ENCODE measurements around the gene C2orf68. TPM values are rescaled to one million over a fixed set of nuclear protein-coding genes. Genes with fewer than 3 reads are reported as not detected.
"Not testable (repeated sequence)": the region's sequence is repeated elsewhere in the genome, so short reads cannot be mapped to it uniquely, and the experiment has no call there.

C2orf68 gene
- total RNA-seq, 2 experiments from 2014 or later = 36.3 to 39.1 TPM

- Mint-ChIP-seq H3K36me3 (peaks cover 10% of the 10 kb centered on the region), H3K4me1 (ENCODE audit: low read depth) (peaks cover 31% of the 10 kb centered on the region), H3K27ac (peak overlapping the region; percentile 45), H3K4me3 (peak overlapping the region; percentile 97), H3K9me3 (no peaks in the 10 kb centered on the region), H3K27me3 (no peaks in the 10 kb centered on the region)
- ChIA-PET POLR2A (interaction anchor here (0.7 to 3.8 kb wide), 3 partner anchors 13 to 279 kb away, joined by 3 to 19 read pairs (median 12); partner anchors contain the start of genes C2orf68 and VAMP5), CTCF (interaction anchor here (1.7 to 4.1 kb wide), 2 partner anchors 40 to 214 kb away, joined by 4 to 16 read pairs; no protein-coding TSS in a partner anchor)
- intact Hi-C loops (cut with micrococcal nuclease) = loop anchor here (5.0 kb wide), 1 partner anchor 270 kb away; the partner anchor contains the start of gene TGOLN2
- DNase-seq = no peak
Measured at GRCh38 chr2:85597241-85597640, 14.6 kb downstream of the C2orf68 start.

GRCh38 chr2:85596486-85597143 lies 15.3 kb downstream of the C2orf68 start:
- H3K4me1 Mint-ChIP-seq (ENCODE audit: low read depth) = peaks cover 26% of the 10 kb centered on the region

GRCh38 chr2:85596026-85596333 lies 15.9 kb downstream of the C2orf68 start:
- Mint-ChIP-seq H3K36me3 (peaks cover 10% of the 10 kb centered on the region), H3K4me1 (ENCODE audit: low read depth) (peaks cover 23% of the 10 kb centered on the region), H3K27ac (peak overlapping the region; percentile 95), H3K9me3 (no peaks in the 10 kb centered on the region), H3K27me3 (no peaks in the 10 kb centered on the region), H3K4me3 (peak overlapping the region; percentile 97)
- intact Hi-C loops (cut with micrococcal nuclease) = loop anchor here (5.0 kb wide), 1 partner anchor 269 kb away; the partner anchor contains the start of gene TGOLN2
- ChIA-PET POLR2A (interaction anchor here (1.0 to 3.8 kb wide), 10 partner anchors 9 to 268 kb away, joined by 3 to 20 read pairs (median 6); partner anchors contain the start of genes C2orf68, ELMOD3, MAT2A and RETSAT), CTCF (interaction anchor here (0.9 to 4.1 kb wide), 7 partner anchors 11 to 212 kb away, joined by 3 to 16 read pairs (median 5); partner anchors contain the start of gene VAMP5)
- DNase-seq = peak; percentile 55

More at GRCh38 chr2:85596486-85597143, 15.3 kb downstream of the C2orf68 start:
- Mint-ChIP-seq H3K9me3 (no peaks in the 10 kb centered on the region), H3K36me3 (peaks cover 10% of the 10 kb centered on the region), H3K27me3 (no peaks in the 10 kb centered on the region), H3K4me3 (peak overlapping the region; percentile 97), H3K27ac (peak overlapping the region; percentile 95)
- no peak for DNase-seq
- CTCF ChIA-PET = interaction anchor here (1.4 to 4.1 kb wide), 5 partner anchors 12 to 213 kb away, joined by 3 to 16 read pairs (median 10); partner anchors contain the start of gene VAMP5
- intact Hi-C loops (cut with micrococcal nuclease) = loop anchor here (5.0 kb wide), 1 partner anchor 269 kb away; the partner anchor contains the start of gene TGOLN2
- POLR2A ChIA-PET = interaction anchor here (1.4 to 3.8 kb wide), 6 partner anchors 8 to 269 kb away, joined by 4 to 20 read pairs (median 13); partner anchors contain the start of genes C2orf68, ELMOD3, RETSAT and TGOLN2

DNA sequence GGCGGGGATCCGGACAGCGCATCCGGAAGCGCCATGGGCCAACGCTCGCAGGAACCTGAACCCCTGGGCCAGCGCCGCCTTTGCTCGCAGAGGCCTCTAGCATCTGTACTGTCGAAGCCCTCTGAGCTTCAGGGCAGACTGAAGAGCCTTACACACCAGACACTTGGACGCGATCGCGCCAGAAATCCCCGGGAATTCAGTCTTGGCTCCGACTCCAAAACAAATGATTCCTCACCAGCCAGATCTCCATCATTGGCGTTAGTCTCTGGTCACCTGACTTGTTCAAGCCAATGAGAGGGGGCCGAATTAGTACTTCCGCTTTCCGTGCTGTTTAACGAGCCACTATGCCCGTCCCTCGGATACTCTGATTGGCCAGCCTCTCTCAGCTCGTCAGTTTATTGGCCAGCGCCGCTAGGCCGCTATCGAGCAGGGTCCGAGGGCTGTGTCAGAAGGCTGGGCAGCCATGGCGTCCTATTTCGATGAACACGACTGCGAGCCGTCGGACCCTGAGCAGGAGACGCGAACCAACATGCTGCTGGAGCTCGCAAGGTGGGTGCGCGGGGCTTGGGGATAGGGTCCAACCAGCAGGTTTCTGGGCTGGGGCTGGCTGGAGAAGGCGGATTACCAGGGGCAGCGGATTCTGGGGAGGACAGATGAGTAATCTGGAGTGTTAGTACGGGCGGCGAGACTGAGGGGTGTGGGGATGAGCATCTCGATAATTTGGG lies 16.4 kb downstream of the C2orf68 start, which contains the start of gene RNF181:
Gene RNF181 (plus strand): TSS at position 445 of the 725 bp plus-strand sequence. CDS start 19 bp downstream, at position 464.
- Mint-ChIP-seq H3K4me3 (peak within 1 kb of the TSS; percentile 97), H3K9me3 (no peaks in the 10 kb centered on the region), H3K36me3 (peaks cover 10% of the 10 kb centered on the region), H3K4me1 (ENCODE audit: low read depth) (peaks cover 23% of the 10 kb centered on the region), H3K27me3 (no peaks in the 10 kb centered on the region), H3K27ac (peak within 1 kb of the TSS; percentile 95)
- DNase-seq = peak; percentile 96
- CTCF ChIA-PET = interaction anchor here (0.6 to 4.1 kb wide), 9 partner anchors 11 to 442 kb away, joined by 3 to 16 read pairs (median 5); partner anchors contain the start of genes VAMP5 and VAMP8
- intact Hi-C loops (cut with micrococcal nuclease) = loop anchor here (1.0 to 5.0 kb wide), 6 partner anchors 10 to 268 kb away; partner anchors contain the start of genes C2orf68, GGCX and TGOLN2
- POLR2A ChIA-PET = interaction anchor here (1.0 to 3.8 kb wide), 10 partner anchors 9 to 267 kb away, joined by 3 to 20 read pairs (median 6); partner anchors contain the start of genes C2orf68, ELMOD3, MAT2A and RETSAT

DNA sequence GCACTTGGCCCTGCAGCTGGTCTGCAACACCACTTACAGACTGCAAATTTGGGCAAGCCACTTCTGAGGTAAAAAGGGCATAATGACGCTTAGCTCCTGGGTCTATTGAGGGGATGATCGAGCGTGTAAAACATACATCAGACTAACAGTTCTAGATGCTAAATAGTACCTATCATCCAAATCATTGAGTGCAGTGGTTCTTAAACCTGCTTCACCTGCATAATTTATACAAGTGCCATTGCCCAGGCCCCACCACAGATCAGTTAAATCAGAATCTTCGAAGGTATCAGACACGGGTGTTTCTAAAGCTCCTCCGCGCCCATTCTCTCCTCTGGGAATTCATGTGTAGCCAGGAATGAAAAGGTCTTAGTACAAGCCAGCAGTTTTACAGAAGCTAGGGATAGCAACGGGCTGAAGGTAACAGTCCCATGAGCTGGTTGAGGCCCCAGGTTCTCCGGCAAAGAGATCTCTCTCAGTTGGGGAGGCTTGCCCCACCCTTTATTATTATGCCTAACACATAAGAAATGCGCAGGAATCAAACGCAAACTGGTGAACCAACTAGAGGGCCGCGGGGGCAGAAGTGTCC lies 17.1 kb downstream of the C2orf68 start:
- intact Hi-C loops (cut with micrococcal nuclease) = loop anchor here (1.0 to 5.0 kb wide), 6 partner anchors 10 to 268 kb away; partner anchors contain the start of genes C2orf68, GGCX and TGOLN2
- H3K27me3 Mint-ChIP-seq = no peaks in the 10 kb centered on the region
- H3K27ac Mint-ChIP-seq = peak overlapping the region; percentile 95
- H3K4me1 Mint-ChIP-seq (ENCODE audit: low read depth) = peaks cover 23% of the 10 kb centered on the region
- peaks cover 10% of the 10 kb centered on the region for H3K36me3 Mint-ChIP-seq
- peak overlapping the region; percentile 97 for H3K4me3 Mint-ChIP-seq
- no peaks in the 10 kb centered on the region for H3K9me3 Mint-ChIP-seq
- POLR2A ChIA-PET = interaction anchor here (0.9 to 3.8 kb wide), 11 partner anchors 10 to 267 kb away, joined by 3 to 20 read pairs (median 6); partner anchors contain the start of genes C2orf68, ELMOD3, MAT2A and RETSAT
- DNase-seq = no peak
- CTCF ChIA-PET = interaction anchor here (0.6 to 4.1 kb wide), 6 partner anchors 10 to 443 kb away, joined by 3 to 16 read pairs (median 8); partner anchors contain the start of genes VAMP5 and VAMP8

GRCh38 chr2:85593023-85593422 lies 18.8 kb downstream of the C2orf68 start:
- ChIA-PET POLR2A (interaction anchor here (1.6 kb wide), 1 partner anchor 53 kb away, joined by 4 read pairs; the partner anchor contains the start of gene MAT2A), CTCF (interaction anchor here (1.0 kb wide), 1 partner anchor 44 kb away, joined by 3 read pairs; no protein-coding TSS in a partner anchor)
- H3K36me3 Mint-ChIP-seq = peaks cover 10% of the 10 kb centered on the region
- no peak overlapping the region for H3K27ac Mint-ChIP-seq
- intact Hi-C loops (cut with micrococcal nuclease) = no loop called here
- no peaks in the 10 kb centered on the region for H3K27me3 Mint-ChIP-seq
- H3K4me1 Mint-ChIP-seq (ENCODE audit: low read depth) = peaks cover 21% of the 10 kb centered on the region
- H3K9me3 Mint-ChIP-seq = no peaks in the 10 kb centered on the region
- no peak overlapping the region for H3K4me3 Mint-ChIP-seq
- DNase-seq = no peak

DNA sequence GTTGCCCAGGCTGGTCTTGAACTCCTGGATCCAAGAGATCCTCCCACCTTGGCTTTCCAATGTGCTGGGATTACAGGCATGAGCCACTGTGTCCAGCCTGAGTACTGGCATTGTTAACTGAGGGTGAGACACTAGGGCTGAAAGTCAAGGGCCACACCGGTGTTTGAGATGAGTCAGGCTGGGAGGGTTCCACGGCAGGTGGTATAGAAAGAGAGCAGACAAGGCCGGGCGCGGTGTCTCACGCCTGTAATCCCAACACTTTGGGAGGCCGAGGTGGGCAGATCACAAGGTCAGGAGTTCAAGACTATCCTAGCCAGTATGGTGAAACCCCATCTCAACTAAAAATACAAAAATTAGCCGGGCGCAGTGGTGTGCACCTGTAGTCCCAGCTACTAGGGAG lies 19.6 kb downstream of the C2orf68 start:
- H3K9me3 Mint-ChIP-seq; H3K27ac Mint-ChIP-seq; DNase-seq; intact Hi-C loops (cut with micrococcal nuclease); H3K4me3 Mint-ChIP-seq; H3K27me3 Mint-ChIP-seq: not testable (repeated sequence)
- ChIA-PET POLR2A (interaction anchor here (1.6 kb wide), 1 partner anchor 53 kb away, joined by 4 read pairs; the partner anchor contains the start of gene MAT2A), CTCF (interaction anchor here (1.0 kb wide), 1 partner anchor 45 kb away, joined by 3 read pairs; no protein-coding TSS in a partner anchor)
- peaks cover 25% of the 10 kb centered on the region for H3K4me1 Mint-ChIP-seq (ENCODE audit: low read depth)
- peaks cover 10% of the 10 kb centered on the region for H3K36me3 Mint-ChIP-seq

DNA sequence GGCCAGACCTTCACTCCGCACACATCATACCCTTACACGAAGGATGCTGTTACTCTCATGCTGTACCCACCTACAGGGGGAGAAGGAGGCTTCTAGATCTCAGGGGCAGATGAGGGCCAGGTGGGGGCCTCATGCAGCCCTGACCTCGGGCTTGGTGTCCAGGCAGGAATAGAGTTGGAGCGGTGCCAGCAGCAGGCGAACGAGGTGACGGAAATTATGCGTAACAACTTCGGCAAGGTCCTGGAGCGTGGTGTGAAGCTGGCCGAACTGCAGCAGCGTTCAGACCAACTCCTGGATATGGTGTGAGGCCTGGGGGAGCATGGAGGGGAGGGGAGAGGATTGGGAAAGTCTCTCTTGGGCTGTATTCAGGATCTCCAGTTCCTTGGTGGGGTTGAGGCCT lies 20.3 kb downstream of the C2orf68 start:
- Mint-ChIP-seq H3K27me3 (no peaks in the 10 kb centered on the region), H3K9me3 (no peaks in the 10 kb centered on the region), H3K4me1 (ENCODE audit: low read depth) (peaks cover 18% of the 10 kb centered on the region), H3K4me3 (no peak overlapping the region), H3K27ac (no peak overlapping the region), H3K36me3 (peaks cover 4% of the 10 kb centered on the region)
- ChIA-PET POLR2A (interaction anchor here (0.9 kb wide), 1 partner anchor 14 kb away, joined by 3 read pairs; no protein-coding TSS in a partner anchor), CTCF (no interaction called here)
- intact Hi-C loops (cut with micrococcal nuclease) = no loop called here
- no peak for DNase-seq

- no peak for DNase-seq
- H3K36me3 Mint-ChIP-seq = peaks cover 4% of the 10 kb centered on the region
- ChIA-PET POLR2A (interaction anchor here (0.9 to 1.0 kb wide), 2 partner anchors 13 to 14 kb away, joined by 3 to 4 read pairs; no protein-coding TSS in a partner anchor), CTCF (no interaction called here)
- H3K4me1 Mint-ChIP-seq (ENCODE audit: low read depth) = peaks cover 16% of the 10 kb centered on the region
- H3K27me3 Mint-ChIP-seq = no peaks in the 10 kb centered on the region
- H3K9me3 Mint-ChIP-seq = no peaks in the 10 kb centered on the region
- H3K4me3 Mint-ChIP-seq = no peak overlapping the region
- intact Hi-C loops (cut with micrococcal nuclease) = no loop called here
- H3K27ac Mint-ChIP-seq = no peak overlapping the region
Measured at GRCh38 chr2:85590950-85591349, 20.9 kb downstream of the C2orf68 start.

DNA sequence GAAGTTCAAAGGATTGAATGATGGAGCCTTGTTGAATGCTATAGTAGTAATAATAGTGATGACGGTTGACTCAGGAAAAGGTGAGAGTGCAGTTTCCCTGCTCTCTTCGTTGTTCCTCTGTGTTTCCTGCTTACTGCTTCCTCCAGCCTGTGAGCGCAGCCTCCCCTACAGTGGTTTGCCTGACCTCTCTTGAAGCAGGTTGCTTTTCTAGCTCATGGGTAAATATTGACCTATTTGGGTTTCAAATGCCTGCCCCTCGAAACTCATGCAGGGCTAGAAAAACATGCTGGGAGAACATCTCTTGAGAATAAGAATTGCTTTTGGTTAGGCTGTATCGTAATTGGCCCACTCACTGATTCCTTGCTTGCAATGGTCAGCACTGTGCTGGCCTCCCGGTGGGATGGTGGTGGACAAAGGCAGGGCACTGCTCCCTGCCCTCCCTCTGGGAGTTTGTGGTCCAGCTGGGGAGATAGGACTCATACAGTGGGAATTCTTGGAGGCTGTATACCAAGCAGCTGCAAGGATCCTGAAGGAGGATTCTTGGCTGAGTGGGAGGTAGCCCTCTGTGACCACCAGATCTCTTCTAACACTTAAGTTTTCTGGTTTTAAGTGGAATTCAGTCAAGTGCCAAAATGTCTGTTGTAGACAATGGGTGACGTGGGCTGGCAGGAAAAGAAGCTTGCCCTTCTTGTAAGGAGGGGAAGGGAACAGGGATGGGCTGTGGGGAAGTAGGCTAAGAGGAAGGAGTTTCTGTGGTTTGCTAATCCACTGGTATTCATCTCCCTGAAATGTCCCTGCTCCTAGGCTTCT lies 21.7 kb downstream of the C2orf68 start:
- ChIA-PET CTCF (no interaction called here), POLR2A (interaction anchor here (1.0 kb wide), 1 partner anchor 15 kb away, joined by 4 read pairs; no protein-coding TSS in a partner anchor)
- Mint-ChIP-seq H3K27me3 (no peaks in the 10 kb centered on the region), H3K4me1 (ENCODE audit: low read depth) (peaks cover 23% of the 10 kb centered on the region), H3K36me3 (no peaks in the 10 kb centered on the region), H3K9me3 (no peaks in the 10 kb centered on the region), H3K27ac (no peak overlapping the region), H3K4me3 (no peak overlapping the region)
- intact Hi-C loops (cut with micrococcal nuclease) = no loop called here
- DNase-seq = no peak

Data from activated CD4-positive, alpha-beta memory T cell treated with anti-CD3 and anti-CD28 coated beads for 36 hours (primary cell).